HG03060 (cell line): ENCODE results near the gene LAPTM5.
"Not testable (repeated sequence)": the region's sequence is repeated elsewhere in the genome, so short reads cannot be mapped to it uniquely, and the experiment has no call there.

Experiments used
- ATAC-seq: cut with Tn5 transposase; IDR thresholded peaks from one replicate; pipeline ENCODE4 v1.9.1; 2021; ENCODE audit warnings: low read depth, moderate number of reproducible peaks; ENCODE audit not compliant: unreplicated experiment

The LAPTM5 gene

DNA sequence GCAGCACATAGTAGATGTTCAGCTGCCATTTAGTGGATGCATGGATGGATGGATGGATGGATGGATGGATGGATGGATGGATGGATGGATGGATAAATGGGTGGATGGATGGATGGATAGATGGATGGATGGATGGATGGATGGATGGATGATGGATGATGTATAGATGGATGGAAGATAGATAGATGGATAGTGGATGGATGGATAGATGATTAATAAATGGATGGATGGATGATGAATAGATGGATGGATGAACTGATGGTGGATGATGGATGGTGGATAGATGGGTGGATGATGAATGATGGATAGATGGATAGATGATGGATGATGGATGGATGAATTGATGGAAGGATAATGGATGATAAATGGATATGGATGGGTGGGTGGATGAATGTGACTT is 54.8 kb downstream of the LAPTM5 start:
- ATAC-seq: no peak

DNA sequence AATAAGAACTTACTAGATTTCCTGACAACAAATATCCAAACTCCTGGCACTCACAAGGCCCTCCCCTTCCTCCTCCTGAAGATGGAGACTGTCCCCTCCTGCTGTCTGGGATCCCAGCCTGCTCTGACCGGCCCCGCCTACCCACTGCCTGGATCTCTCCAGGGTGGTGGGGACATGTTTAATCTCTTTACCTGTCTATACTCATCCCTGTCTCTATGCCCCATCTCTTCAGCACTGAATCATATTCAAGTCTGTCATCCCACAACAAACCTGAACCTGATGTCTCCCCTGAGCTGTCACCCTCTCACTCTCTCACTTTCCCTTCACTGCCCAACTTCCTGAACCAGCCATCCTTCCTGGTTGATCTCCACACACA is 56.3 kb downstream of the LAPTM5 start:
- no peak for ATAC-seq

DNA sequence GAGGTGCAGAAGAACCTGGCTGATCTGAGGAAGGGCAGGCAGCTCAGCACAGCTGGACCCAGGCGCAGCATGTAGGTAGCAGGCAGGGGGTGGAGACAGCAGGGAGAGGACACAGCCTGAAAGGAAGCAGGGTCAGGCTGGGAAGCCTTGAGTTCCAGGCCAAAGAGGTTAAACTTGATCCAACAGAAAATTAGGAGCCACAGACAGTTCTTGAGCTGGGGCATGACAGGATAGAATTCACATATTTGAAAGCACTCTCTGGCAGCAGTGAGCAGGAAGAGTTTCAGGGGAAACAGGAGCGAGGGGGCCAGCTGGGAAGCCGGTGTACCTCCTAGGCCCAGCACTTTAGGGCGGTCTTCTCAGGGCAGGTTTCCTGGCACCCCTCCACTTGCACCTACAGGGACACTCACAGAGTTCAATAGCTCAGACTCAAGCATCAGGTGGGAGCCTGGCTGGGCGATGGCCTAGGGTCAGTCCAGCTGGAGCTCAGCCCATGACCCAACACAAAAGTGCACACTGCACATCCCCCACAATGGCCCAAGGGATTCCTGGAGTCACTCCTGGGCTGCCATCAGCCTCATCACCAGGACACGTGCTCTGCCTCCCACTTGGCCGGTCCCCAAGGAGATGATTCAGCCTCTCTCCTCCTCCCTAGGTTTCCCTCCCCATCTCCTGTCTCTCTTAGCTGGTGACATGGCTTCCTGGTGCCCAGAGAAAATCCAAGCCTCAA is 56.9 kb downstream of the LAPTM5 start:
- ATAC-seq: no peak

DNA sequence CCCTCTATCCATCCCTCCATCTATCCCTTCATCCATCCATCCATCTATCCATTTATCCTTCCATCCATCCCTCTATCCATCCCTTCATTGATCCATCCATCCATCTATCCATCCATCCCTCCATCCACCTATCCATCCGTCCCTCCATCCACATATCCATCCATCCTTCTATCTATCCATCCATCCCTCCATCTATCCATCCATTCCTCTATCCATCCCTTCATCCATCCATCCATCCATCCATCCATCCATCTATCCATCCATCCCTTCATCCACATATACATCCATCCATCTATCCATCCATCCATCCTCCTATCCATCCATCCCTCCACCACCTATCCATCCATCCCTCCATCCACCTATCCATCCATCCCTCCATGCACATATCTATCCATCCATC is 57.8 kb downstream of the LAPTM5 start:
- ATAC-seq: no peak

DNA sequence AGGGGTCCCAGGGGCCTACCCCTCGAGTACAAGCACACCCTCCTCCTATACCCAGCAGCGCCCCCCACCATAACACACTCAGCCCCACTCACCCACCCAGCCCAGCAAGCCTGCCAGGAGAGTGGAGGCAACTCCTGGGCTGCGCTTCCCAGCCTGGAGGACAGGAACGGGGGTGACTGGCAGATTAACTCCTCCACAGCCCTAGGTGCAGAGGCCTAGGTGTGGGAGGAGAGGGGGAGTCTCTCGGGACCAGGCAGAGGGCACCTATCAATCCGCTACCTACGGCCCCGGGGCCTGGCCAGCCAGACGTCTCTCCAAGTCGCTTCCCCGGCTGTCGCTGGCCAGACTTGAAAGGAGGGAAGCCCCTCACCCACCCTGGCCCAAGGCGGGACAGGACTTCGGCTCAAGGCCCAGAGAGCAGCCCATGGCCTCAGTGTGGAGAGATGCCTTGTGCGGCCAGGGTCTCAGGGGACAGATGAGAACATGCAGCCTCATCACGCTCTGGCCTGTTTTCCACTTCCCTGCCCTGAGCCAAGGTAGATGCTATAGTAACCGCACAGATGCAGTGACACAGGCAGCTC is 59.1 kb downstream of the LAPTM5 start:
- ATAC-seq: no peak

DNA sequence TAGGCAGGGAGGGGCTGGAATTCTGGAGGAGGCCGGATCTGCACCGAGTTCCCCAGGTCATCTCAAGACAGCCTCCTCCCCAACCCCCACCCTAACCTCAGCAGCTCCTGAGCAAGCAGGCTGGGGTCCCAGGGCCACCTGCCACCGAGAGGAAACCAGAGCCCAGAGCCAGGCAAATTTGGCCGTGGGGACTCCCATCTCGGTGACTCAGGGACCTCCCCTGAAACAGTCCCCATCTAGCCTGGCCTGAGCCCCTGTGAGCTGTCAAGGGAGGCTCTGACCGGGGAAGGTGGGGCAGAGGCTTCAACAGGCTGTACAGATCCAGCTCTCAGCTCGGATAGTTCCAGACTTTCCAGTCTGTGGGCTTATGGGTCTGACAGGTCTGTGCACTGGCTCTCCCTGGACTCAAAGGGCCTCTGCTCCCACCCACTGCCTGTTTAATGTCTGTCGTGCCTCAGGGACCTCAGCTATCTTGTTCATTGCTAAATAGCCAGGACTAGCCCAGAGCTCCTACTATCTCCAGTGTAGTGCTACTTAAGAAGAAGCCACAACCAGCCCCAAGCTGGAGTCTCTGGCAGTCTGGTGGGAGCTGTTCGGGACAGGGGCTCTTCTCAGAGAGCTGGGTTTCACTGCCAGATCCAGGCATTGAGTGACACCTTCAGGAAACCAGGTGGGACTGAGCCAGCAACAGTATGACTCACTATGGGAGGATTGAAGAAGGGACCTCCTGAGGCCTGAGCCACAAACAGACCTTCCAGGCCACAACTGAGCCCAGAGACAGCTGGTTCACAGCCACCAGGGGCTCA is 59.8 kb downstream of the LAPTM5 start:
- no peak for ATAC-seq

DNA sequence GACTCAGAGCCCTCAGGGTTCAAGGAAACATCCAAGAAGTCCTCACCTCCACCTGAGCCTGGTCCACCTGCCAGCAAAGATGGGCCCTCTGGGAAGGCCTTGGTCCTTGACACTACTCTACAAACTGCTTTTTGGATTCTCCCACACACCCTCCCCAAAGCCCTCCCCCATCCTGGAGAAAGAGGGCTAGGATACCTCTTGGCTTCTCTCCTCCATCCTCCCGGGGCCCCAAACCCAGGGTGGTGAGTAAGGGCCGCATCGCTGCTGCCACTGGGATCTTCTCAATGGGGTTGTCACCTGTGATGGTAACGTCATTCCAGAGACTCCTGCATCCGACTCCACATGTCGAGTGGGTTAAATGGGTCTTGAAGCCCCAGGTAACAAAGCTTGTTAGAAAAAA is 60.7 kb downstream of the LAPTM5 start:
- no peak for ATAC-seq

DNA sequence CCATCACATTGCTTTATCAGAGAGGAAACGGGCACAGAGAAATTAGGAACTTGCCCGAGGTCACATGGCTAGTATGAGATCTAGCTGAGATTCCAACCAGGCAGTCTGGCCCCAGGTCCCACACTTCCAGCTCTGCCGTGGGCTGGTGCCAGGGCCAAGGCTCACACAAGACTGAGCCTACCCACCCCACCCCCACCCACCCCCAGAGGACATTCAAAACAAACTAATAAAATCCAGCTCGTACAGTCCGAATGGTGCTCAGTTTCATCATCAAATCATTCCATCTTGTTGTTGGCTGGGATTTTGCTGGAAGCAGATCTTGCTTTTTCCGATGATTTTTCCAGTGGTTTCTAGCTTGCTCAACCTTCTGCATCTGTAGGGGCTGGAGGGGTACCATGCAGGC is 62.1 kb downstream of the LAPTM5 start:
- ATAC-seq: no peak

DNA sequence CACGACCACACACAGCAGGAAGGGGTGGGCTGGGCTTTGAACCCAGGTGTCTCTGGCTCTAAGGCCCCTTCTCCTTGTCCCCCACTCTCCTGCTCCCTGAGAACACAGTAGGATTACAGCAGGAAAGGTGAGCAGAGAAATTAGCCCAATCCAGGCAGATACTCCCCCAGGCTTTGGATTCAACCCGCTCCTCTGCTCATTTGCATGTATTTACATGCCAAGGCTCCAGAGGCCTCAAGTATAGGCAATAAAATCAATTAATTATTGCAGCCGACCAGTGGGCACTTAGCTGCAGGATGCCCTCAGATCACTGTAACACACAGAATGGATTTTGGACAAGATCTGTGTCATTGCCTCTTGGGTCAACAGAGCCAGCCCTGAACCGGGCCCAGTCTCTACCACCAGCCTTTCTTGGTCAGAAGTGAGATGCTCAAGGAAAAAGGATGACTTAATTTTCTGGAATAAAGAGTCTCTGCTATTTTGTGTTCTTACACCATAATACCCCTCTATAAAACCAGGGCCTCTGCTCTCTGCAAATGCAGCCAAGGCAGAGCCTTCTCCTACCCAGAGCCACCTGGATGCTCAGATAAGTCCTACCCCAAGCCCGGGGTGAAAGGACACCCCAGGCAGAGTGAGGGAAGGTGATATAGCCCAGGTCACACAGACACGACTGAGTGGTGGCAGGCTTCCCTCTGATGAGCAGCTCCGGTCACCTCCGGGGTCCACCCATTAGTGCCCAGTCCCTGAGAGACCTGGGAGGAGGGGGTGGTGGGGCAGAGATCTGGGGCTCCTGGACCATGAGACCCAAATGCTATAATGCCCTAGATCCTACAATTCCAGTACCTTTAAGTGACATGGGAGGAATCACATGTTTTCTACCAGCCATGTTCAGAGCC is 63.0 kb downstream of the LAPTM5 start:
- no peak for ATAC-seq

DNA sequence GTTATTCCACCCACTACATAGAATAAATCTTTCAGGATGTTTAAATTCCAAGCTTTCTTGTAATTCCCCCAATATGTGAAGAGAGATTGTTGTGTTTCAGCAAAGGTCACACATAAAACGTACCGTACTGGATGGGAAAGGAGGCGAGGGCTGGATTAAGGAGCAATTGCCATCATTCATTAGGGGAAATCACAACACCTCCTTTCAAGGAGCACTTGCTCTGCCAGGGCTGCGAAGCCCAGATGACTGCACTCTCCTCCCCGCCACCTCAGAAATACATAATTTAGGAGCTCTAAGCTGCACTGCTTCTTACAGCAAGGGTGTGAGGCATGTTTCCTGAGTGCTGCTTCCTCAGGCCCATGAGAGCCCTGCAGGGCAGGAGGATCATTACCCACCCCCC is 63.8 kb downstream of the LAPTM5 start:
- ATAC-seq: no peak

DNA sequence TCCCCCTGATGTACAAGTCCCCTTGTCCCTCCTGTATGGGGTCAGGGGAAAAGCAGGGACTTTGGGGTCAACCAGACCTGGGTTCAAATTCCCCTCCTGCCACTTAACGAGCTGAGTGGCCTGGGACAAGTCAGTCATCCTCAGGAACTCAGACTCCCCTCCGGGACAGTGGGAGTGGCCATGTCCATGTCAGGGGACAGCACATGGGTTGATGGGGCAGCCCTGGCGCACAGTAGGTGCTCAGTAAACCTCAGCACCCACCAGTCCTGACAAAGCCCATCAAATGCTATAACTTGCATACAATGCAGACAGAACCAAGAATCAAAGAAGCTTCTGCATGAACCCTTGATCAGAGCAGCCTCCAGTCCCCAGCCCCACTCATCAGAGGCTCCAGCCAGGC is 64.2 kb downstream of the LAPTM5 start:
- ATAC-seq: no peak

DNA sequence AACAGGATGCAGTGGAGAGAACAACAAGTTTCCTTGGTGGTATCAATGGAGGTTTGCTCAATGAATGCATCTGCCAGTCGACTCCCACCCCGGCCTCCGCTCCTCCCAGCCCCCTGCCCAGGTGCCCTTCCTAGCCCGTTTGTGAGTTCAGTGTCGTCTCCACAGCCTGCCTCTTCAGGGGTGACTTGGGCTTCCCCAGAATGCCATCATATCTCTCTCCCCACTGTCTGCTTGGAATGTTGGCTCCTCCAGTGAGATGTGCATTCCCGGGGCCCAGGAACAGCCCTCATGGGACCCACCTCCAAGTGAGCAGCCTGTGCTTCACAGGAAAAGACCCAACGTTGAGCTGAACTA is 64.6 kb downstream of the LAPTM5 start:
- no peak for ATAC-seq

DNA sequence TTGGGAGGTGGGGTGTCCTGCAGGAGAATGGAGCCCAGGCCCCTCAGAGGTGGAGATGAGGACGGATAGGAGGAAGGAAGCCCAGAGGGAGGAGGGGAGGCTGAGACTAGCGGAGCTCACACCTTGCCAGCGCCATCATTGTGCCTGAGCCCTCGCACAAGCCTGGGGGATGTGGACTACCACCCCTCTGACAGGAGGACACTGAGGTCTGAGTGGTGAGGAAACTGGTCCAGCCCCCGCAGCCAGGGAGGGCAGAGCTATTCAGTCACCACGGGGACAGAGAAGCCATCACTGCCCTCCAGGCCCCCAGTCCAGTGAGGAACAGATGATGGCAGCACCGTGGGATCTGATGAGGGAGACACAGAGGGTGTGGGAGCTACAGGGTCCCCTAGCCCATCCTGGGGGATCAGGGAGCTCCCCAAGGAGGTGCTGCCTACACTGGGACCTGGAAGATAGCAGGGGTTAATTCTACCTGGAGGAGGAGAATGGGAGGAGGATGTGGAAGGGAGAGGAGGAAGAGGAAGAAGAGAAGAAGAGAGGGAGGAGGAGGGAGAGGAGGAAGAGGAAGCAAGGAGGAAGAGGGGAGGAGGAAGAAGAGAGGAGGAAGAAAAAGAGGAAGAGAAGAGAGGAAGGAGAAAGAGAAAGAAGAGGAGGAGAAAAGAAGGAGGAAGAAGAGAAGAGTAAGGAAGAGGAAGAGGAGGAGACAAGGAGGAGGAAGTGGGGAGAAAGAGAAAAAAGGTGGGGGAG is 65.2 kb downstream of the LAPTM5 start:
- ATAC-seq: no peak

DNA sequence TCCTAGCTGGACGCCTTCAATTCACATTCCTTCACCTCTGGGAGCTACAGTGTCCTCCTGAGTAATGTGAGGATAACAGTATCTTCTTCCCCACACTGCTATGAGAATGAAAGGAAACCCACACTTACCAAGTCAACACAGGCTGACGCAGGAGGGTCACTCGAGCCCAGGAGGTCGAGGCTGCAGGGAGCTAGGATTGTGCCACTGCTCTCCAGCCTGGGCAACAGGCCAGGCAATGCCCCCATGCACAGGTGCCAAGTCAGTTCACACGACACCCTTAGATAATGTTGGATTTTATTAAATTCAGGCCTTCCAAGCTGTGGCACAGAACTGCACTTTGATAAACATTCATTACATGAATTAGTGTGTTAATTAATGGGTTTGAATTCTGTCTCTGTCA is 66.1 kb downstream of the LAPTM5 start:
- ATAC-seq: no peak

DNA sequence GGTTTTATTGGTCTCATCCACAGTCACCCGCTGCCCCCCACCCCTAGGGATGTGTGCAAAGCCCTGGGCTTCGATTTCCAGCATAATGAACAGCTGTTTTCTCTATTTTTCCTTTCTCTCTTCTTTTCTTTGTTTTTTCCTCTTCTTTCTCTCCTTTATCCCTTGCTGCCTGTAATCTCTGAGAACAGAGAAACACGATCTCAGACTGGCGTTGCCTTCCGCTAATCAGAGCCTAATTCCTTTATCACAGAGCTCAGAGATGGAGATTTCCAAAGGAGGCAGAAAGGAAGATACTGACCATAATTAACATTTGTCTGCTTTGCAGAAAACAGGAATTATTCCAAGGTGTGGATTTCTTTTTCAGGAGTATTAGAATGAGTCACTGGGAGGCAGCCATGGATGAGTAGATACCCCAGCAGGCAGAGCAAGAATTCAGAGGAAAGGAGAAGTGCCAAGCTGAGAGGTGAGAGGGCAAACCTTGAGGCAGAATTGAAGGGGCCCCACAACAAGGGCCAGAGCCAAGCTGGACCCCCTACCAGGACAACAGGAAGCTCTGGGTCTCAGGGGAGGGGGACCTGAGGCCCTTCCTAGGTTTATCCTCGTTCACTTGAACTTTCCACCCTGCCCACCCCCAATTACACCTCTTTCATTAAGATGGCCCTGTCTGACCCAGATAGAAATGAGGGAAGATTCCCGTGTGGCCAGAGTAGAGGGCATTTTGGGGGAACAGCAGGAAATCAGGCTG is 67.5 kb downstream of the LAPTM5 start:
- no peak for ATAC-seq

DNA sequence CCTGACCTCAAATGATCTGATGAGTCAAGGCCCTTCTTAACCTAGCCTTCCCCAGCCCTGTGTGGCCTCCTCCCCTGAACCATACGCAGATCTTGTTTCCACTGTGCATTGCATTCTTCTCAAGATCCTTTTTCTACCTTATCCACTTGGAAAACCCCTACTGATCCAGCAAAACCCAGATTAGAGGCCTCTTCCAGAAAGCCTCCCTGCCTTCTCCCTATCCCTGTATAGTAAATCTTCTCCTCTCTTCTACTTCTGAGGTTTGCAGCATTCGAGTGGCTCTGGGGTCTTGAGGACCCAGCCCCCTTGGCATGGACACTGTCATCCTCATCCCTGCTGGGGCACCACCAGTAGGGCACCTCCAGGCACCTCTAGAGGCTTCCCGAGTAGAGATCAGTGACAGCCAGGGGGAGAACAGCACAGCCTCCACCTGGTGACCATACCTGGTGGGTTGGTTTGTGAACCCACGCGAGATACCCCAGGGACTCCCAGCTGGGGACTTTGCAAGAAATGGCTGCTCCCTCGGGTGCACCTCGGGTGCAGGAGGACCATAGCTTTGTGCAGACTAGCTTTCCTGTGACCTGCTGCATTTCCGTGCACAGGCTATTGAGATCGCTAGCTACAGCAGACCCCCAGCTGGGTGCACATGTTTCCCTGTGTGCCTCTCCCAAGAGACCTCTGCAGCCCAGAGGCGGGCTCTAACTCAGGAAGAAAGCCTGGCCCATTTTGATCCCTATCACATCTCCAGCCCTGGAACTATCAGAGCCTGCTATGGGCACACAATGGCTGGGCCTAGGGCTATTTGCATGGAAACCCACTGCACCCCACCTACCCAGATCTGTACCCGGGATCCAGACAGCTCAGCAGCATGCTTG is 68.4 kb downstream of the LAPTM5 start:
- ATAC-seq: no peak

DNA sequence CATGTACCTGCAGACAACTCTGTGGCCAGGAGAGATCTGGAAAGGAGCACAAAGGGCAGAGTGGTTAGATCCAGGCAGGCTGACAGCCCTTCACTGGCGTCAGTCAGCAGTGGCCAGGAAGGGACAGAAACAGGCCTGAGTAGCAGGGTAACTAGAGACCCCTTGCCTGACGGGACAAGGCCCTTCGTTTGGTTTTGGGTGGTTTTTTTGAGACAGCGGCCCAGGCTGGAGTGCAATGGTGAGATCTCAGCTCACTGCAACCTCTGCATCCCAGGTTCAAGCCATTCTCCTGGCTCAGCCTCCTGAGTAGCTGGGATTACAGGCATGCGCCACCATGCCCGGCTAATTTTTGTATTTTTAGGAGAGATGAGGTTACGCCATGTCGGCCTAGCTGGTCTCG is 69.1 kb downstream of the LAPTM5 start:
- ATAC-seq: not testable (repeated sequence)

DNA sequence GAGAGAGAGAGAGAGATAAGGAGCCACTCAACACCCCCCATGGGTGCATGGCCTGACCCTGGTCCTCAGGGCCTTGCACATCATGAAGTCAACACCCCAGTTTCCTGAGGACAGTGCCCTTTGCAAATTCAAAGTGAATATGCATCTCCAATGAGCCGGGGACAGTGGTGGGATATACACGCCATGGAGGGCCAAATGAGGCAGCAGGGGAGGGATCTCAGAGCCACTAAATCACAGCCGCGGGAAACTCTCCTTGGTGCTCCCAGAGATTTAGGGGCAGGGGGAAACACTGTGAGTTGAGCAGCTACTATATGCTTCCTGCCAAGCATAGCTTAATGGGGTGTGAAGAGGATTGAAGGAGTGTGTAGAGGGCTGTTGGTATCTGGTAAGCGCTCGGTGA is 69.7 kb downstream of the LAPTM5 start:
- no peak for ATAC-seq
